HG03095 (cell line): ENCODE results near the gene NCAN.
"Not testable (repeated sequence)": the region's sequence is repeated elsewhere in the genome, so short reads cannot be mapped to it uniquely, and the experiment has no call there.

ENCODE experiments used
- ATAC-seq: cut with Tn5 transposase; IDR thresholded peaks from one replicate; pipeline ENCODE4 v1.9.1; 2021; ENCODE audit warnings: moderate library complexity; ENCODE audit not compliant: unreplicated experiment

Gene NCAN

DNA sequence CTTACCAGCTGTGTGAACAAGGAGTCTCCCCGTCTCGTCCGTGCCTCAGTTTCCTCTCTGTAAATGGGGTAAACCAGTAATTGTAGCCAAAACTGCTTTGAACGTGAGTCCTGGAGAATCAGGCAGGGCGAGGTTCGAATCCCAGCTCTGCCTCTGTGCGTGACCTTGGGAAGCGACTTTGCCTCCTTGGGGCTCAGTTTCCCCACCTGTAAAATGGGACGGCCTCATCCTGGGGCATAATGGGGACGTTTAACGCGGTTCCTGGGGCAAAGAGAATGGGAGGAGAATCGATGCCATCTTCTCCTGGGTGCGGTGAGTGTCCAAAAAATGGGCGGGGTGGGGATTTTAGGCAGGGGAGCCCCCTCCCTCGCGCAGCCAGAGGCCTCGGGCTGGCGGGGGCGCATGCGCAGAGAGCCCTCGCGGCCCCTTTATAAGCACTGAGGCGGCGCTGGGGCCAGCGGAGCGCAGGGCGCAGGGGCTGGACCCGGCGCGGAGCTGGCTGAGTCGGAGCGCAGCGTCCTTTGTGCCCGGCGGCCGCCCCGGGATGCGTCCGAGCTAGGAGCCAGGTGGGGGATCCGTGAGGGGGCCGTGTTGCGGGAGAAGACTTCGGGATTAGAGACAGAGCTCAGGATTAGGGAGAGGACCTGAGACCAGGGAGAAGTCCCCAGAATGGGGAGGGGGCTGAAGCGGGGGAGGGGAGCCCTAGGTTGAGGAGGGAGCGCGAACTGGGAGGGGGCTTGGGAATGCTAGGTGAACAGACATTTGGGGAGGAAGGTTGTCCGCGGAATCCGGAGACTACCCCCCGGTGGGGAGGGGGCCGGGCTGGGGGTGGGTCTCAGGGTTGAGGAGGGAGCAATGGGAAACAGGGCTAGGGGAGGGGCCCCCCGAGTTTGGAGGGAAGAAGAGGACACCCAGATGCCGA is at the start of gene NCAN:
TSS of gene NCAN (plus strand) at position 460 of the 922 bp plus-strand sequence. CDS start 4,996 bp downstream, outside the sequence.
- no peak for ATAC-seq

DNA sequence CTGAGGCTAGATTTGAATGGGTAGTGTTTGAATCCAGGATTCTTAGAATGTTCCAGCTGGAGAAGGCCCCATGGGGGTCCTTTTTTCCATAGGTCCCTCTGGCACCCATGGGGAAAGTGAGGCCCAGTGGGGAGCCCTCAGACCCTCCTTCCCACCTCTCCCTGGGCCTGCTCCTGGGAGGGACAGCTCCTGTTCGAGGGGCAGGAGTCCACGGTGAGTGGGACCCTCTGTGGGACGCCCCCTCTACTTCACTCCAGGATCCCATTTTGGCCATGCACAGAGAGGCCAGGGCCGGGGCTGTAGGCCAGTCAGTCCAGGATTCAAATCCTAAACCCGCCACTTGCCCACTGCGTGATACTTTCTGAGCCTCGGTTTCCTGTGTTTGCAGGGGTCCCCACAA is 49.3 kb upstream of the NCAN start:
- ATAC-seq = no peak

DNA sequence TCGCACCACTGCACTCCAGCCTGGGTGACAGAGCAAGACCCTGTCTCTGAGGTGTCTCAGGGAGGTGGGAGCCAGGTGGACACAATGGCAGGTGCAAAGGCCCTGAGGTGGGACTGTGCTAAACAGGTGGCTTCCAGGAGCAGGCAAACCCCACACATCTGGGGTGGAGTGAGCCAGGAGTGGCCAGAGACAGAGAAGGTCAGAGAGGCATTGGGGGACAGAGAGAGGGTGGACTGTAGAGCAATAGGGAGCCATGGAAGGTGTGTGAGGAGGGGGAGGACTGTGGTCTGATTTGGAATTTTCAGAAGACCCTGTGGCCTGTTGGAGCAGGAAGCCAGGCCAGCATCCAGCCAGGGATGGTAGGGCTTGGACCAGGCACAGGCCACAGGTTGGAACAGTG is 46.4 kb upstream of the NCAN start:
- no peak for ATAC-seq

DNA sequence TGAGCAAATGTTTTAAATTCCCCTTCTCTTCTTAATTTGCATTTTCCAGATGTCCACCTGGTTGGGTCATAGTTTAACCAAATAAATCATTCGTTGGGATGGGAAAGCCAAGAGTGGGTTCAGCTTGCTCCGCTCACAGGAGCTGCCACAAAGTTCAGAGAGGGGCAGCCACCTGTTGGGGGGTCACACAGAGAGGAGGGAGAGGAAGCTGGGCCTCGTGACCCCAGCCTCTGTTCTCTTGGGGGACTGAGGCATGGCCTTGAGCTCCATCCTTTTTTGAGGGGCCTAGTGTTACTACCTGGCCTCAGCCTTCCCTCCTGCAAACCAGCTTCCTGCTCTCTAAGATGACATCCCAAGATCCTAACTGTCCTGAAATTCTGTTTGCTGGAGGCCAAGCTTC is 44.1 kb upstream of the NCAN start:
- ATAC-seq = no peak

DNA sequence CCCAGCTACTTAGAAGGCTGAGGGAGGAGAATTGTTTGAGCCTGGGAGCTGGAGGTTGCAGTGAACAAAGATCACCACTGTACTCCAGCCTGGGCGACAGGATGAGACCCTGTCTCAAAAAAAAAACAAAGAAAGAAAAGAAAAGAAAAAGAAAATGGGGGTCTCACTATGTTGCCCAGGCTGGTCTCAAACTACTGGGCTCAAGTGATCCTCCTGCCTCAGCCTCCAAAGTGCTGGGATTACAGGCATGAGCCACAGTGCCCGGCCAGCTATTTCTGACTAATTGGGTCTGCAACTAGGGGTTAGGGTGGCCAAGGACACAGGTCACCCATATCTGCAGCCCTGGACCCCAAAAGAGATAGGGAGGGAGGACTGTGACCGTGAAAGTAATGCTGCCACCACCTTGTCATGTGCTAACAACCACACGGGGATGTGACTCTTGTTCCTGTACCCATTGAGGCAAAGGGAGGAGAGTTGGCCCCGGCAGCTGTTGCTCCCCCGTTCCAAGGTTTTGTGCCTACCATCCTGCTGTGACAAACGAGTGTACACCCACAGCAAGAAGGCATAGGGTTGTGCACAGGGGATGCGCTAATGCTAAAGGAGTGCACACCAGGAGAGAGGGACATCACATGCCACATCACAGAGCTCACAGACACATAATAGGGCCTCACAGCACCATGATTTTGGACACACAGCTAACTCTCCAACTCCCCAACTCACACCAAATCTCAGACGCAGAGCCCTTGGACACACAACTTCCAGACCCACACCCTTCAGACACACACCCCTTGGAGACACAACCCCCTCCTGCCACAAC is 42.3 kb upstream of the NCAN start:
- no peak for ATAC-seq

DNA sequence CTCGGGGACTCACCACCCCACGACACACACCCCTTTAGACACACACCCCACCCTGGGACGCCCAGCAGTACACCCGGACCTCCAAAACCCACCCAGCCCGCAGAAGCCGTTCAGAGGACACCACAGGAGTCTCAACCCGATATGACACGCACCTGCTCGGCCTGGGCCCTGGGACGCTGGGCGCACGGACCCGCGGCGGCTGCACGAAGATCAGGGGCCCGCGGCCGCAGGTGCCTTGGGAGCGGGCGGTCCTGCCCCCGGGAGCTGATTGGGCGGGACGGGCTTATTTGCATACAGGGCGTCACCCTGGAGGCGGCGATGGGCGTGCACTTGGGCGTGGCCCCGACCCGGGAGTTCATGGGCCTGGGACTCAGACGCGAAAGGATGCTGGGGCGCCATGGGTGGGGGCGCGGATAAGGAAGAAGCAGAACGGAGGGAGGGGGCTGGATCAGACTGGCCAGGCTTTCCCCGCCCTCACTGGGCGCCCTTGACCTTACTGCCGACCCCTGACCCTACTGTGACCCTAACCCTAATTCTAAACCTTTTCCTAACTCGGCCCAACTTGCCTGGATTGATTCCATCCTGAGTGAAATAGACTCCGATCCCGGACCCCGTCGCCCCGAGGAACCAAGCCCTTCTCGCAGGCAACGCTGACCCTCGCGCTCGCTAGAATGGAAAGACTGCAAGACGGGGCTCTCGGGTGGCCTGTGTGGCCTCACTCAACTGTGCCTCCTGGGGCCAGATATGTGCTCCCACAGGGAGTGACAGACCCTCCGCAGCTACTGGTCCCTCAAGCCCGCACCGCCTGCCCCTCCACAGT is 41.5 kb upstream of the NCAN start, which contains the start of gene MEF2B:
TSS of gene MEF2B (minus strand) at position 211 of the 820 bp plus-strand sequence. CDS start 19,528 bp downstream, outside the sequence.
- peak; percentile 81 for ATAC-seq

DNA sequence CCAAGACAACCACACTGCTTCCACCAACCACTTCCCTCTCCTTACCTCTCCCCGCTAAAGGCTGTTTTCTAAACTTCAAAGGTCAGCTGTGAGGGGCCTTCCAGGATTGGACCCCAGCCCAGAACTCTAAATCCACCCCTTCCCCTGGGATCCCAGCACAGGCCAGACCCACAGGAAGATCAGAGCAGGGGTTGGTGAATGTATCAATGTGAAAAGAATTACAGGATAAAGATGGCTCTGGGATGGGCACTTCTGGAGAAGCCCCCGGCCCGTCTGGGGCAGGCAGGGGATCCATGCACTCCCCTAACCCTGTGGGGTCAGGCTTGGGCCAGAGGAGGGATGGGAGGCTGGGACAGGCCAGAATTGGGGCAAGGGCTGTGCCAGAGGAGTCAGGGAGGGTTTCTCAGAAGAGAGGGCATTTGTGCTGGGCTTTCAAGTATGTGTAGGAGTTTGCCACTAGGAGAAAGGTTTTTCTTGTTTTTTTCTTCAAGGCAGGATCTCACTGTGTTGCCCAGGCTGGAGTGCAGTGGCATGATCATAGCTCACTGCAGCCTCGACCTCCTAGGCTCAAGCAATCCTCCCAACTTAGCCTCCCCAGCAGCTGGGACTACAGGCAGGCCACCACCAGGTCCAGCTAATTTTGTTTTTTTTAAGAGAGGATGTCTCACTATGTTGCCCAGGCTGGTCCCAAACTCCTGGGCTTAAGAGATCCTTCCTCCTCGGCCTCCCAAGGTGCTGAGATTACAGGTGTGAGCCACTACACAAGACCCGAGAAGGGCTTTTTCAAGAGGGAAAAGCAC is 40.7 kb upstream of the NCAN start:
- ATAC-seq = no peak

DNA sequence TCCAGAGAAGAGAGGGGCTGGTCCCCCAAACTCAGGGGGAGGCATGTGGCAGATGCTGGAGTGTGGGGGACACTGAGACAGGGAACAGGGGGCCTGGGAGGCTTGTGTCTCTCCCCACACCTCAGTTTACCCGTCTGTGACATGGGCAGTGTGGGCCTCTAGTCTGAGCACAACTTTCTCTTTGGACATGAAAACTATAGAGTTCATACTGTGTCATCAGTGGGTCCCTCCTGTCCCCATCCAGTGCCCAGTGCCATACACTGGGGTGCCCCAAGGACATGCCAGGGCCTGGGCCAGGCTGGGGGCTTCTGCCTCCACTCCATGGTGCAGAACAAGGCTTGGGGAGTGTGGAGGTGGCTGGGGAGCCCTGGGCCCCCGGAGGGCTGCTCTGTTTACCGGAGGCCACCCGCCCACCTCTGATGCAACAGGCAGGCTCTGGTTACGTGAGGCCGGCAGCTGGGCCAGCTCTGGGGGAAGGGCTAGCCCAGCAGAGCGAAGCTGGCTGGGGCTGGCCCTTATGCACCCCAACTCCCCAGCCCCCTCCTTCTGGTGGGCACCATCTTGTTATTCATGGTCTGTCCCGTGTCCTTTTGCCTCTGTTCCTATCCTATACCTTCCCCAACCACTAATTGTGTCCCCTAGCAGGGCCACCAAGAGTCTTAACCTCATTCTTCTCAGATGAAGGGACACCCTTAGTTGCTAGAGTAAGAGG is 39.8 kb upstream of the NCAN start:
- ATAC-seq = no peak

DNA sequence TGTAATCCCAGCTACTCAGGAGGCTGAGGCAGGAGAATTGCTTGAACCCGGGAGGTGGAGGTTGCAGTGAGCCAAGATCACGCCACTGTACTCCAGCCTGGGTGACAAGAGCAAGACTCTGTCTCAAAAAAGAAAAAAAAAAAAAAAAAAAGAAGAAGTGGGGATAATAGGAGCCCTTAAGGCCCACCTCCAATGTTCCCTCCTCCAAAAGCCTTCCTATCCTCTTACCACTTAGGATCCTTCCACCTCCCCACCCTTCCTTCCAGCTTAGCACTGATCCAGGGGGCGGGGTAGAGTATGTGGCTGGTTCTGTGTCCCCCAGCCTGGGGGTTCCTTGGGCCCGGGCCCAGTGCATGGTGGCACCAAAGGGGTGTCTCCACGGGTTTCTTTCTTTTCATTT is 38.5 kb upstream of the NCAN start:
- ATAC-seq = not testable (repeated sequence)

DNA sequence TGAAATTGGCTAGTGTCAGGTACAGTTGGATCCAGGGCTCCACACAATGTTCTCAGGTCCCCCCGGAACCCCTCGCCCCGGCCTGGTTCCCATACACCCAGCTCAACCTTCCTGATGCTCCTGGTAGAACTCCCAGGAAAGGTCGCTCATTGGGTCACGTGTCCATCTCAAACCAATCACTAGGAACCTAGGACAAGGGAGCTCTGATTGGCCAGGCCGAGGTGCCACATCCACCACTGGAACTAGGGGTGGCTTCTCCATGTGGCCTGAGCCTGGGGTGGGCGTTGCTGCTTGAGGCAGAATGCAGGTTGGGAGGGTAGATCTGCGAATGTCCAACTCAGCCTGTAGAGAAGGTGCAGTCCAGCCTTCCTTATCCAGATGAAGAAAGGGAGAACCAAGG is 34.8 kb upstream of the NCAN start:
- no peak for ATAC-seq

DNA sequence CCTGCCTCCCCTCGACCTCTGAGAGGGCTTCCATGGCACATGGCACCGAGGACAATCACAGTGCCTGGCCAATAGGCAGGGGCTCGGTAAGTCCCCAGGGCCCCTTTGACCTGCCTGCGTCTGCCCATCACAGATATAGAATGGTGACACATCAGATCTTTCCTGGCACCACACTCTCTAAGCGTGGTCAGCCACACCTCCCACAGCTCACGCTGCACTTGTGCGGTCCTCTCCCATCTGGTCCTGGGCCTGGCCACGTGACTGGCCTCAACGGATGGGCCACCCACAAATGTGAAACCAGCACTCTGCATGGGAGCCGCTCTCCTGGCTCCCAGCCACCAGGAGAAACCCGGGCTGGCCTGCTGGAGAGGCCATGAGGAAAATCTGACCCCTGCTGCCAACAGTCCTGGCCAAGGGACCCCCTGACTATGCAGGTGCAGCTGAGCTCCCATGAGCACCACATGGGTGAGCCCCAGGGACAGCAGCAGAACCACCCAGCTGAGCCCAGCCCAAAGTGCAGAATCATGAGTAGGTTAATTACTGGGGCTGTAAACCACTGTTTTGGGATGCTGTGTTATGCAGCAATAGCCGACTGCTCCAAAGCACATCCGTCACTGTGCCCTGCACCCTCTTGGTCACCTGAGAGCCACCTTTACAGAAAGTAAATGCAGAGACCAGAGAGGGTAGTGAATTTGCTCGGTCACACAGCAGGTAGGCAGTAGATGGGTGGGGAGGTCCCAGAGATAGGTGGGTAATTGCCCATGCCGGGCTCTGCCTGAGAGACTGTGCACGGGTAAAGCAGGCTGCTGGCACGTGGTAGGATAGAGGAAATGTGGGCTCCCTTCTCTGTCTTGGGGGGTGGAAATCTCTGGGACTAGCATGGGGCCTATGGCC is 32.0 kb upstream of the NCAN start:
- no peak for ATAC-seq

DNA sequence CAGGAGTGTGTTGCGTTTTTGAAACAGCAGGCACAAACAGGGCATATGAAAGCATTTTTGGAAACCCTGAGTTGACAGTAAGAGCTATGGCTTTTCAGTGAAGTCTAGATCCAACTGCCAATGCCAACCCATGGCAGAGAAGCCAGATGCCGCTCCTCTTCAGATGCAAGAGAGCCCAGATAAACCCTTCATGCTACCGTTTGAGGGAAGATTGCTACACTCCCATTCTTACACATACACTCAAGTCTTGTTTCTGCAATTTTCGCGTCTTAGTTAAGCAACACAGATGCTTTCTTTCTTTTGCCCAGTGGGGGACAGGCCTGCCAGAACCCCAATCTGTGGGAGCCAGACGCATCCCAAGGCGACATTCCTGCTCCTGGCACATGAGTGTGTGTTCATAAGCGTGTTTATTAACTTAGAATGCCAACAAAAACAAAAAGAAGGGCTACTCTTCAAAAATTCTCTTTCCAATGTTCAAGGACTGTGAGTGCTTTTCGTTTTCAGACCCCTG is 30.2 kb upstream of the NCAN start:
- ATAC-seq = no peak

DNA sequence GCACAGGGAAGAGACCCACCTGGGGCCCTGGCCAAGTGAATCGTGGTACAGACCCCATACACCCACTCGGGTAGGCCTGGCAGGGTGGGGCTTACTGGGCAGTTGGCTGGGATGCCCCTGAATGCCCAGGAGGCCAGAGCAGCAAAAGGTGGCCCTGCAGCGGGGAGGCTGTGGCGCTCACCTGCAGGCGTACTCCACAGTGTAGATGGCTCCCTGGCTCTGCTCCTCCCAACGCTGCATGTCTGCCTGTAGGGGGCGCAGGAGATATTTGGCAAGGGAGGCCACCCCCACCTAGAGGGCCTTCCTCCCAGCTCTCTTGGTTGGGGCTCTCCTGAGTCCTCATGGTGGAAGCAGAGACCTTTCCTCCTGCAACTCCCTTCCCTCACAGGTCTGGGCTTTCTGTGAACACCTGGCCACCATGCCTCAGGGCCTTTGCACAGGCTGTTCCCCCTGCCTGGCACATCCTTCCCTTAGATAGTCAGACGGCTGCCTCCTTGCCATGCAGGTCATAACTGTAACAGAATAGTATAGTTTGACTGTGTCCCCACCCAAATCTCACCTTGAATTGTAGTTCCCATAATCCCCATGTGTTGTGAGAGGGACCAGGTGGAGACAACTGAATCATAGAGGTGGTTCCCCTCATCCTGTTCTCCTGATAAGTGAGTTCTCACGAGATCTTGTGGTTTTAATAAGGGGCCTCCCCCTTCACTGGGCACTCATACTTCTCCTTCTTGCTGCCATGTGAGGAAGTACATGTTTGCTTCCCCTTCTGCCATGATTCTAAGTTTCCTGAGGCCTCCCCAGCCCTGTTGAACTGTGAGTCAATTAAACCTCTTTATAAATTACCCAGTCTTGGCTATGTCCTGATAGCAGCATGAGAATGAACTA is 25.7 kb upstream of the NCAN start:
- ATAC-seq = no peak

DNA sequence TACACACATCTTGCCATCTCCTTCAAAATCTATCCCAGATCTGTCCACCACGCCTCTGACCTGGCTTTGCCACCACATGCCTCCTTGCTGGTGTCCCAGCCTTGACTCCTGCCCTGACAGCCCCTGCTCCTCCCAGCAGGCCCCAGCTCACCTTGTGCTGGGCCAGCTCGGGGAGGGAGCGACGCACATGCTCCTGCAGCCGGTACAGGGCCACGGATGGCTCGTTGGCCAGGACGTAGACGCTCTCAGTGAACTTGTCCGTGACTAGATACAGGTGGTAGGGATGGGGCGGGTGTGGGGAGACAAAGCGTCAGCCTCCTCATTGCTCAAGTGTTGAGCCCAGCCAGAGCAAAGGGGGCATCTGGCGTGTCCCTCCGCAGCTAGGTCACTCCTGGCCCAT is 25.0 kb upstream of the NCAN start:
- no peak for ATAC-seq

DNA sequence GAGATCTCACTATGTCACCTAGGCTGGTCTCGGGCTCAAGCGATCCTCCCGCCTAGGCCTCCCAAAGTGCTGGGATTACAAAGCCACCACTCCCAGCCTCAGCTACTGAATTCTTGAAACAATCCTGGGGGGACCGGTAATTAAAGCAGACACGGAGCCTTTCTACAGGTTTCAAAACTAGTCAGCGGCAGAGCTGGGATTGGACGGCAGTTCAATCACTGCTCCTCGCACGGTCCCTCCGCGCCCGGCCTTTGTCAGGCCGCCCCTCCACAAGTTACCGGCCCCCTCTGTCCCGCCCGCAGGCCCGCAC is 20.0 kb upstream of the NCAN start:
- no peak for ATAC-seq

DNA sequence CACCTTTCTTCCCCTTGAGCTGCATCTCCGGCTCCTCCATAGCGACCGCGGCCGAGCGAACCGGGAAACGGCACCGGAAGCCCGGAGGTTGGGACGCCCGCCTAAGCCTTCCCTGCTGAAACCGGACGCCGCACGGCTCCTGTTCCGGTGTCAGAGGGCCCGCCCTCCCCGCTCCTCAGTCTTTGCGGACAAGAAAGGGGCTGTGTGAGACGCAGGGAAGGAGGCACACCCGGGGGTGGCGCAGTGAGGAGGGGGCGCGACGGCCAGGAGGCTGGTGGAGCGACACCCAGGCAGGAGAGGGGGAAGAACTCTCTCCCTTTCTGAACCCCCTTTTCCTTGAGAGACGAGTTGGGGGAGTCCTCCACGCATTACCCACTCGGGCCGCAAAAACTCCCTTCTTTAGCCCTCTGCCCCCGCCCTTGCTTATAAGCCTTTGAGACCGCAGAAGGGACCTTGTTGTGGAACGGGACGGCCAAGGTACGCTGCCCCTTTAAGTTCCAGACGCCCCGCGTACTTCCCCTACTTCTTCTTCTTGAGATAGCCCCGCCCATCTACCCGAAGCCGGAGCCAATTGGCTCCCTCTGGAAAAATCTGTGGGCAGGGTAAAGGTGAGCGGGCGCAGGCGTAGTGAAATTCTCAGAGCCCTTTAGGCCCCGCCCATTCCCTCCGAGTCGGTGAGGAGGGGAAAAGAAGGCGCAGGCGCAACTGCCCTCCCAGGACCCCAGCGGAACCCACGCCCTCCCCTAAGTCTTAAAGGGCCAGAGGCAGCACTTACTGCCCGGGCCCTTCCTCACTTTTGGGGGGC is 19.5 kb upstream of the NCAN start, which contains the start of the genes BORCS8 and RFXANK:
TSS of gene BORCS8 (minus strand) at position 75 of the 805 bp plus-strand sequence. CDS start at position 40, 35 bp downstream.
TSS of gene RFXANK (plus strand) at position 181 of the 805 bp plus-strand sequence. CDS start 1,689 bp downstream, outside the sequence.
- ATAC-seq = peak; percentile 76
